ENCODE data around the gene NEUROD2.

NEUROD2 gene

GRCh38 chr17:39563476-39563875, 44.2 kb downstream of the NEUROD2 start:
- Histone ChIP-seq H3K4me3 (ENCODE audit: insufficient read depth, low read depth, low read length) (no peak overlapping the region), H3K4me1 (ENCODE audit: control insufficient read depth, insufficient read depth, low read length) (peaks cover 14% of the 10 kb centered on the region), H3K27ac (ENCODE audit: insufficient read depth, low read depth, low read length, poor library complexity, severe bottlenecking) (no peak overlapping the region), H3K9me3 (ENCODE audit: control insufficient read depth, low read length) (no peaks in the 10 kb centered on the region), H3K27me3 (ENCODE audit: control insufficient read depth, insufficient read depth, low read length, poor library complexity, severe bottlenecking) (no peaks in the 10 kb centered on the region), H3K36me3 (ENCODE audit: control insufficient read depth, insufficient read depth, low read length) (peaks cover 4% of the 10 kb centered on the region)
- 31% methylated on average over 17 of the region's 17 CpGs for WGBS, 2 experiments

- WGBS, 2 experiments, result 92 to 94% methylated on average over 7 of the region's 7 CpGs
- H3K27ac ChIP-seq (ENCODE audit: insufficient read depth, low read depth, low read length, poor library complexity, severe bottlenecking), result no peak overlapping the region
- H3K27me3 ChIP-seq (ENCODE audit: control insufficient read depth, insufficient read depth, low read length, poor library complexity, severe bottlenecking), result no peaks in the 10 kb centered on the region
- no peaks in the 10 kb centered on the region for H3K9me3 ChIP-seq (ENCODE audit: control insufficient read depth, low read length)
- H3K4me3 ChIP-seq (ENCODE audit: insufficient read depth, low read depth, low read length), result no peak overlapping the region
- H3K36me3 ChIP-seq (ENCODE audit: control insufficient read depth, insufficient read depth, low read length), result peaks cover 4% of the 10 kb centered on the region
- H3K4me1 ChIP-seq (ENCODE audit: control insufficient read depth, insufficient read depth, low read length), result peaks cover 14% of the 10 kb centered on the region
Measured at GRCh38 chr17:39562976-39563375, 44.7 kb downstream of the NEUROD2 start.

GRCh38 chr17:39562395-39562794, 45.3 kb downstream of the NEUROD2 start:
- 87% methylated on average over 1 of the region's 1 CpG for WGBS, 2 experiments
- Histone ChIP-seq H3K27ac (ENCODE audit: insufficient read depth, low read depth, low read length, poor library complexity, severe bottlenecking) (no peak overlapping the region), H3K9me3 (ENCODE audit: control insufficient read depth, low read length) (no peaks in the 10 kb centered on the region), H3K4me3 (ENCODE audit: insufficient read depth, low read depth, low read length) (no peak overlapping the region), H3K36me3 (ENCODE audit: control insufficient read depth, insufficient read depth, low read length) (peaks cover under 1% of the 10 kb centered on the region), H3K4me1 (ENCODE audit: control insufficient read depth, insufficient read depth, low read length) (peaks cover 14% of the 10 kb centered on the region), H3K27me3 (ENCODE audit: control insufficient read depth, insufficient read depth, low read length, poor library complexity, severe bottlenecking) (no peaks in the 10 kb centered on the region)

DNA sequence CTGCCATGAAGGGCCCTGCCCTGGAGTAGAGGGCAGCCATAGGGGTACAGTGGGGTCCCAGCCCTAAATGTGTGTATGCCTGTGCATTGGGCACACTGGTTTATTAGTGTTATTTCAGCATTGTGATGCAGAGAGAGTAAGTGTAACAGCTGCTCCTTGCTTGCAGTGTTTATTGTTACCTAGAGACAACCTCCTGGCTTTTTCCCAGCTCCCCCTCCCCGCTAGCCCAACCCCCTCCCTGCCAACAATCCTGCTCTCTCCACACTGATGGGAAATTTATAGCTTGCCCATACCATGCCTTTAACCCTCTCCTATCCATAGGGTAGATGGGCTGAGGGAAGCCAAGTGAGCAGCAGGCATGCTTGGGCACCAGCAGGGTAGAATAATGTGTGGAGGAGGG, 51.3 kb downstream of the NEUROD2 start:
- H3K9me3 ChIP-seq (ENCODE audit: control insufficient read depth, low read length), result no peaks in the 10 kb centered on the region
- 44 to 60% methylated on average over 1 of the region's 1 CpG for WGBS, 2 experiments
- H3K27me3 ChIP-seq (ENCODE audit: control insufficient read depth, insufficient read depth, low read length, poor library complexity, severe bottlenecking), result no peaks in the 10 kb centered on the region
- H3K36me3 ChIP-seq (ENCODE audit: control insufficient read depth, insufficient read depth, low read length), result no peaks in the 10 kb centered on the region
- H3K27ac ChIP-seq (ENCODE audit: insufficient read depth, low read depth, low read length, poor library complexity, severe bottlenecking), result no peak overlapping the region
- no peak overlapping the region for H3K4me3 ChIP-seq (ENCODE audit: insufficient read depth, low read depth, low read length)
- H3K4me1 ChIP-seq (ENCODE audit: control insufficient read depth, insufficient read depth, low read length), result no peaks in the 10 kb centered on the region

- no peaks in the 10 kb centered on the region for H3K4me1 ChIP-seq (ENCODE audit: control insufficient read depth, insufficient read depth, low read length)
- no peaks in the 10 kb centered on the region for H3K36me3 ChIP-seq (ENCODE audit: control insufficient read depth, insufficient read depth, low read length)
- H3K4me3 ChIP-seq (ENCODE audit: insufficient read depth, low read depth, low read length), result no peak overlapping the region
- no peaks in the 10 kb centered on the region for H3K9me3 ChIP-seq (ENCODE audit: control insufficient read depth, low read length)
- 47 to 68% methylated on average over 2 of the region's 2 CpGs for WGBS, 2 experiments
- no peak overlapping the region for H3K27ac ChIP-seq (ENCODE audit: insufficient read depth, low read depth, low read length, poor library complexity, severe bottlenecking)
- no peaks in the 10 kb centered on the region for H3K27me3 ChIP-seq (ENCODE audit: control insufficient read depth, insufficient read depth, low read length, poor library complexity, severe bottlenecking)
Measured at GRCh38 chr17:39555368-39555767, 52.4 kb downstream of the NEUROD2 start.

All from ectodermal cell (in vitro differentiated cells).